H9 (cell line): ENCODE measurements around the gene RHOD. TPM values are rescaled to one million over a fixed set of nuclear protein-coding genes. Genes with fewer than 3 reads are reported as not detected.

ENCODE experiments used
- DNase-seq: peaks from one replicate; pipeline ENCODE4 v3.0.0-alpha.2; 2017
- H2AFZ ChIP-seq: one replicate; pipeline ENCODE4 v1.6.1; 2013; ENCODE audit warnings: mild to moderate bottlenecking, low read length, control low read depth, moderate library complexity
- H2AK5ac ChIP-seq: 2 replicates; pipeline ENCODE4 v1.6.1; 2013; ENCODE audit warnings: low read length, control low read depth, mixed read lengths; ENCODE audit not compliant: insufficient read length
- H2BK120ac ChIP-seq: one replicate; pipeline ENCODE4 v1.6.1; 2013; ENCODE audit warnings: low read depth, mild to moderate bottlenecking, low read length, control low read depth, inconsistent platforms; ENCODE audit not compliant: poor library complexity, severe bottlenecking
- H2BK12ac ChIP-seq: 2 replicates; pipeline ENCODE4 v1.6.1; 2013; ENCODE audit warnings: low read length, control low read depth, mixed read lengths, low read depth; ENCODE audit not compliant: insufficient read length
- H2BK15ac ChIP-seq: 2 replicates; pipeline ENCODE4 v1.6.1; 2013; ENCODE audit warnings: low read depth, low read length, control low read depth
- H2BK20ac ChIP-seq: one replicate; pipeline ENCODE4 v1.6.1; 2013; ENCODE audit warnings: low read depth, mild to moderate bottlenecking, low read length, control low read depth, inconsistent platforms; ENCODE audit not compliant: poor library complexity, severe bottlenecking
- H2BK5ac ChIP-seq: 2 replicates; pipeline ENCODE4 v1.6.1; 2013; ENCODE audit warnings: low read length, control low read depth, mixed read lengths; ENCODE audit not compliant: insufficient read length
- H3K14ac ChIP-seq: 2 replicates; pipeline ENCODE4 v1.6.1; 2013; ENCODE audit warnings: low read length, control low read depth; ENCODE audit not compliant: insufficient read depth
- H3K18ac ChIP-seq: 2 replicates; pipeline ENCODE4 v1.6.1; 2013; ENCODE audit warnings: low read depth, mild to moderate bottlenecking, mixed read lengths, low read length, control low read depth; ENCODE audit not compliant: insufficient read length
- H3K23ac ChIP-seq: 2 replicates; pipeline ENCODE4 v1.6.1; 2013; ENCODE audit warnings: low read length, control low read depth, mixed read lengths, low read depth; ENCODE audit not compliant: insufficient read length
- H3K23me2 ChIP-seq: 2 replicates; pipeline ENCODE4 v1.6.1; 2013; ENCODE audit warnings: low read depth, mild to moderate bottlenecking, mixed read lengths, low read length, control low read depth; ENCODE audit not compliant: insufficient read length, poor library complexity, severe bottlenecking
- H3K27ac ChIP-seq: 2 replicates; pipeline ENCODE4 v1.5.1; 2013; ENCODE audit warnings: low read length, control low read depth, mixed read lengths, low read depth; ENCODE audit not compliant: insufficient read length
- H3K27me3 ChIP-seq: 2 replicates; pipeline ENCODE4 v1.6.1; 2013; ENCODE audit warnings: low read length, control low read depth, inconsistent platforms; ENCODE audit not compliant: insufficient read depth
- H3K4ac ChIP-seq: 2 replicates; pipeline ENCODE4 v1.6.1; 2013; ENCODE audit warnings: low read depth, mild to moderate bottlenecking, control low read depth, inconsistent platforms, low read length, moderate library complexity
- H3K4me1 ChIP-seq: 2 replicates; pipeline ENCODE4 v1.6.1; 2013; ENCODE audit warnings: low read length, control low read depth, inconsistent platforms; ENCODE audit not compliant: insufficient read depth
- H3K4me2 ChIP-seq: 2 replicates; pipeline ENCODE4 v1.6.1; 2013; ENCODE audit warnings: low read length, control low read depth, mixed read lengths; ENCODE audit not compliant: insufficient read length, insufficient read depth
- H3K56ac ChIP-seq: 2 replicates; pipeline ENCODE4 v1.6.1; 2013; ENCODE audit warnings: low read depth, mild to moderate bottlenecking, mixed read lengths, low read length, control low read depth; ENCODE audit not compliant: insufficient read length
- H3K79me1 ChIP-seq: 2 replicates; pipeline ENCODE4 v1.6.1; 2013; ENCODE audit warnings: low read depth, mild to moderate bottlenecking, moderate library complexity, low read length, control low read depth, inconsistent platforms; ENCODE audit not compliant: insufficient read depth, poor library complexity, severe bottlenecking
- H3K79me2 ChIP-seq: 2 replicates; pipeline ENCODE4 v1.6.1; 2013; ENCODE audit warnings: low read length, control low read depth, inconsistent platforms; ENCODE audit not compliant: insufficient read depth
- H3K9ac ChIP-seq: 2 replicates; pipeline ENCODE4 v1.6.1; 2013; ENCODE audit warnings: low read length, control low read depth, mixed read lengths; ENCODE audit not compliant: insufficient read length; ENCODE audit errors: extremely low read depth
- H3K9me3 ChIP-seq: one replicate; pipeline ENCODE4 v1.6.1; 2013; ENCODE audit warnings: low read depth, low read length, inconsistent platforms; ENCODE audit not compliant: control insufficient read depth
- H3T11ph ChIP-seq: one replicate; pipeline ENCODE4 v1.6.1; 2013; ENCODE audit warnings: mild to moderate bottlenecking, low read length, control low read depth, inconsistent platforms
- H4K20me1 ChIP-seq: one replicate; pipeline ENCODE4 v1.6.1; 2013; ENCODE audit not compliant: control insufficient read depth, insufficient read length, insufficient read depth
- H4K5ac ChIP-seq: 2 replicates; pipeline ENCODE4 v1.6.1; 2013; ENCODE audit warnings: low read depth, mild to moderate bottlenecking, mixed read lengths, low read length, control low read depth; ENCODE audit not compliant: insufficient read length
- H4K8ac ChIP-seq: replicated peaks from 2 replicates; pipeline ENCODE4 v1.6.1; 2013; ENCODE audit warnings: low read length, control low read depth, mixed read lengths, low read depth; ENCODE audit not compliant: insufficient read length
- H4K91ac ChIP-seq: 2 replicates; pipeline ENCODE4 v1.6.1; 2013; ENCODE audit warnings: low read depth, mild to moderate bottlenecking, moderate library complexity, mixed read lengths, low read length, control low read depth; ENCODE audit not compliant: insufficient read length
- H3K27ac Mint-ChIP-seq, 3 experiments: 2 replicates in 2 of 3; 3 replicates in 1 of 3; pipeline ENCODE4 v1.8.0; 2020 to 2021; ENCODE audit warnings: mixed read lengths in 3 of 3, mild to moderate bottlenecking in 1 of 3, moderate library complexity in 1 of 3
- H3K27me3 Mint-ChIP-seq: 2 replicates; pipeline ENCODE4 v1.8.0; 2021; ENCODE audit warnings: low read depth, mild to moderate bottlenecking, moderate library complexity, mixed read lengths
- H3K36me3 Mint-ChIP-seq, 3 experiments: 2 replicates in 2 of 3; 3 replicates in 1 of 3; pipeline ENCODE4 v1.8.0; 2020 to 2021; ENCODE audit warnings: low read depth in 3 of 3, mixed read lengths in 3 of 3; ENCODE audit not compliant: insufficient read depth in 1 of 3
- H3K4me1 Mint-ChIP-seq, 2 experiments: 2 replicates each; pipeline ENCODE4 v1.8.0; 2020; ENCODE audit warnings: mixed read lengths in 2 of 2
- H3K4me3 Mint-ChIP-seq, 2 experiments: 2 replicates in 1 of 2; 3 replicates in 1 of 2; pipeline ENCODE4 v1.8.0; 2020 to 2021; ENCODE audit warnings: mild to moderate bottlenecking in 2 of 2, mixed read lengths in 2 of 2, moderate library complexity in 1 of 2
- H3K9me3 Mint-ChIP-seq, 2 experiments: 2 replicates in 1 of 2; 3 replicates in 1 of 2; pipeline ENCODE4 v1.8.0; 2020; ENCODE audit warnings: mild to moderate bottlenecking in 2 of 2, mixed read lengths in 2 of 2, moderate library complexity in 1 of 2
- CTCF ChIP-seq: fragments of 200-600 bp; sonication (generic); conservative IDR thresholded peaks from 3 replicates; pipeline ENCODE4 v1.8.0; 2021; ENCODE audit warnings: antibody characterized with exemption, mild to moderate bottlenecking
- WGBS: extraction: QIAGEN DNeasy Blood & Tissue Kit; methylation state at CpG from one replicate; pipeline ENCODE4 v1.1.7; 2013; ENCODE audit warnings: missing lambda C conversion rate, low lambda C conversion rate, mixed read lengths; ENCODE audit not compliant: insufficient read length; ENCODE audit errors: extremely low coverage; 5-methylcytosine and 5-hydroxymethylcytosine counted together
- total RNA-seq: library from RNA; stranded (reverse); gene quantifications from 2 replicates; pipeline ENCODE4 v1.2.1, GENCODE V29; 2021

The RHOD gene
- total RNA-seq, 1 experiment from 2014 or later = 14.8 TPM

GRCh38 chr11:67050139-67050538, 6.5 kb upstream of the RHOD start:
- H3K18ac ChIP-seq = no peak overlapping the region
- H3K36me3 Mint-ChIP-seq = no peaks in the 10 kb centered on the region
- no peak overlapping the region for H3K23ac ChIP-seq
- no peak for DNase-seq
- no peak overlapping the region for H3K56ac ChIP-seq
- no peaks in the 10 kb centered on the region for H4K20me1 ChIP-seq
- no peak overlapping the region for H2AK5ac ChIP-seq
- H3K79me1 ChIP-seq = no peaks in the 10 kb centered on the region
- H3K79me2 ChIP-seq = no peaks in the 10 kb centered on the region
- no peak overlapping the region for H4K8ac ChIP-seq
- H3K9ac ChIP-seq = no peak overlapping the region
- H3K23me2 ChIP-seq = no peaks in the 10 kb centered on the region
- no peak overlapping the region for H4K5ac ChIP-seq
- no peaks in the 10 kb centered on the region for H3K4me1 ChIP-seq
- WGBS = no CpG with 5 or more reads among the region's 3 CpGs
- H2AFZ ChIP-seq = no peak overlapping the region
- peaks cover 9 to 28% of the 10 kb centered on the region in 2 experiments for H3K4me1 Mint-ChIP-seq
- no peak overlapping the region for H2BK5ac ChIP-seq
- H3K9me3 Mint-ChIP-seq = no peaks in the 10 kb centered on the region
- no peaks in the 10 kb centered on the region for H3K27me3 ChIP-seq
- H3T11ph ChIP-seq = no peak overlapping the region
- TF ChIP-seq CTCF = peak; percentile 41; the same call in 2 of the 3 replicates
- no peak overlapping the region for H3K4me3 Mint-ChIP-seq
- no peak overlapping the region for H2BK120ac ChIP-seq
- no peak overlapping the region for H3K4ac ChIP-seq
- H2BK15ac ChIP-seq = no peak overlapping the region
- no peaks in the 10 kb centered on the region; the same call in 1 of the 2 replicates for H3K27me3 Mint-ChIP-seq
- no peak overlapping the region for H3K27ac ChIP-seq
- no peak overlapping the region for H2BK20ac ChIP-seq
- no peaks in the 10 kb centered on the region for H3K9me3 ChIP-seq
- no peak overlapping the region; a peak in 1 of 7 replicates for H3K27ac Mint-ChIP-seq
- H3K4me2 ChIP-seq = no peak overlapping the region
- no peak overlapping the region for H3K14ac ChIP-seq
- no peak overlapping the region for H2BK12ac ChIP-seq
- H4K91ac ChIP-seq = no peak overlapping the region
